A549 (cell line): ENCODE data around the gene HOXC6.

Source experiments
- CTCF ChIP-seq: fragments of >200 bp; sonication (Bioruptor Twin); formaldehyde crosslinking; IDR thresholded peaks from 3 replicates; pipeline ENCODE4 v1.5.1; 2016
- EP300 ChIP-seq, 2 experiments: fragments of >200 bp; sonication (Bioruptor Twin); formaldehyde crosslinking; IDR thresholded peaks; 2 replicates in 1 of 2; 3 replicates in 1 of 2; pipeline ENCODE4 v1.6.1; 2016 to 2017
- GATA3 ChIP-seq: IDR thresholded peaks from 2 replicates; pipeline ENCODE4 v1.6.1; 2012; ENCODE audit warnings: borderline replicate concordance
- MAX ChIP-seq: IDR thresholded peaks from 2 replicates; pipeline ENCODE4 v1.6.1; 2012
- POLR2A ChIP-seq: IDR thresholded peaks from 2 replicates; pipeline ENCODE4 v1.6.1; 2012; ENCODE audit warnings: mild to moderate bottlenecking, low read length

- TF ChIP-seq MAX (no peak), POLR2A (no peak), CTCF (no peak), GATA3 (no peak), EP300 (IDR thresholded peaks at IDR 0.05) (no peak)
Measured at GRCh38 chr12:53978477-53979356, 49.5 kb upstream of the HOXC6 start.
